ENCODE results near the gene MBIP.

DNA sequence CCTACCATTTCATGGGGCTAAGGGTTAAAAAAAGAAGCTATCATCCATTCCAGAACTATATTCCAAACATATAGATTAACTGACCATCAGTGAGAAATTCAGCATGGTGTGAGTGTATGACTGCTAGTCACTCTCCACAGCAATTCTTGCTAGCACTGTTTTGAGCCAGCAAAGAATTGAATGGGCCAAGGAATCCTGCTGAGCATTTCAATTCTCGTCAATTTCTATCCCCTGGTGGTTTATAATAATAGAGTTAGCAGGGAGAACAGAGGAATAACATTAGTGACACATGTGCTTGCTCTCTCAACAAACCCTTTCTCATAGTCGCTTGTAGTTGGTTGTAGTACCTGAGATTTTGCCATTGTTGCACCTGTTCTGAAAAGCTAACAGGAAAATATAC is 7.2 kb downstream of the MBIP start:
- TF ChIP-seq, protein P1, sequence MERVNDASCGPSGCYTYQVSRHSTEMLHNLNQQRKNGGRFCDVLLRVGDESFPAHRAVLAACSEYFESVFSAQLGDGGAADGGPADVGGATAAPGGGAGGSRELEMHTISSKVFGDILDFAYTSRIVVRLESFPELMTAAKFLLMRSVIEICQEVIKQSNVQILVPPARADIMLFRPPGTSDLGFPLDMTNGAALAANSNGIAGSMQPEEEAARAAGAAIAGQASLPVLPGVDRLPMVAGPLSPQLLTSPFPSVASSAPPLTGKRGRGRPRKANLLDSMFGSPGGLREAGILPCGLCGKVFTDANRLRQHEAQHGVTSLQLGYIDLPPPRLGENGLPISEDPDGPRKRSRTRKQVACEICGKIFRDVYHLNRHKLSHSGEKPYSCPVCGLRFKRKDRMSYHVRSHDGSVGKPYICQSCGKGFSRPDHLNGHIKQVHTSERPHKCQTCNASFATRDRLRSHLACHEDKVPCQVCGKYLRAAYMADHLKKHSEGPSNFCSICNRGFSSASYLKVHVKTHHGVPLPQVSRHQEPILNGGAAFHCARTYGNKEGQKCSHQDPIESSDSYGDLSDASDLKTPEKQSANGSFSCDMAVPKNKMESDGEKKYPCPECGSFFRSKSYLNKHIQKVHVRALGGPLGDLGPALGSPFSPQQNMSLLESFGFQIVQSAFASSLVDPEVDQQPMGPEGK (CRISPR knock-in tag; IDR thresholded peaks at IDR 0.05; ENCODE audit: borderline replicate concordance) = no peak
- no peak for TF ChIP-seq ZNF565 (CRISPR knock-in tag; conservative IDR thresholded peaks at IDR 0.05; ENCODE audit: low read depth)
- TF ChIP-seq TOX (CRISPR knock-in tag; IDR thresholded peaks at IDR 0.05; ENCODE audit: borderline replicate concordance) = no peak
- TF ChIP-seq RARB (CRISPR knock-in tag; IDR thresholded peaks at IDR 0.05) = no peak
- TF ChIP-seq OSR1 (CRISPR knock-in tag; IDR thresholded peaks at IDR 0.05) = no peak
- no peak for TF ChIP-seq ZFP30 (CRISPR knock-in tag; IDR thresholded peaks at IDR 0.05)
- no peak for TF ChIP-seq ZNF8 (CRISPR knock-in tag; IDR thresholded peaks at IDR 0.05)
- TF ChIP-seq ZC3H10 (CRISPR knock-in tag; IDR thresholded peaks at IDR 0.05) = no peak
- no peak for TF ChIP-seq ZFP3 (CRISPR knock-in tag; IDR thresholded peaks at IDR 0.05)
- TF ChIP-seq ZNF70 (CRISPR knock-in tag; IDR thresholded peaks at IDR 0.05) = no peak
- TF ChIP-seq, protein P2, sequence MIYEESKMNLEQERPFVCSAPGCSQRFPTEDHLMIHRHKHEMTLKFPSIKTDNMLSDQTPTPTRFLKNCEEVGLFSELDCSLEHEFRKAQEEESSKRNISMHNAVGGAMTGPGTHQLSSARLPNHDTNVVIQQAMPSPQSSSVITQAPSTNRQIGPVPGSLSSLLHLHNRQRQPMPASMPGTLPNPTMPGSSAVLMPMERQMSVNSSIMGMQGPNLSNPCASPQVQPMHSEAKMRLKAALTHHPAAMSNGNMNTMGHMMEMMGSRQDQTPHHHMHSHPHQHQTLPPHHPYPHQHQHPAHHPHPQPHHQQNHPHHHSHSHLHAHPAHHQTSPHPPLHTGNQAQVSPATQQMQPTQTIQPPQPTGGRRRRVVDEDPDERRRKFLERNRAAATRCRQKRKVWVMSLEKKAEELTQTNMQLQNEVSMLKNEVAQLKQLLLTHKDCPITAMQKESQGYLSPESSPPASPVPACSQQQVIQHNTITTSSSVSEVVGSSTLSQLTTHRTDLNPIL (CRISPR knock-in tag; IDR thresholded peaks at IDR 0.05; ENCODE audit: low read depth) = no peak
- TF ChIP-seq TCF4 (CRISPR knock-in tag; IDR thresholded peaks at IDR 0.05; ENCODE audit: borderline replicate concordance) = no peak
- TF ChIP-seq ARNTL (CRISPR knock-in tag; IDR thresholded peaks at IDR 0.05; ENCODE audit: borderline replicate concordance, low read depth) = no peak
